Adrenal gland (tissue), 5 donors: Measurements from ENCODE around the gene LGALS9B.
"Not testable (repeated sequence)": the region's sequence is repeated elsewhere in the genome, so short reads cannot be mapped to it uniquely, and the experiment has no call there.

ENCODE experiments used
- CTCF ChIP-seq, 6 experiments: fragments of 450-650 bp in 4 of 6; fragments of 200-600 bp in 2 of 6; sonication (generic) in 1 of 6; IDR thresholded peaks; 1 replicate in 5 of 6; 2 replicates in 1 of 6; pipeline versions ENCODE4 v1.5.1 to v1.8.0; 2016 to 2021; ENCODE audit warnings: antibody characterized with exemption in 6 of 6, mild to moderate bottlenecking in 2 of 6, moderate library complexity in 1 of 6
- POLR2A ChIP-seq, 2 donors: fragments of 450-650 bp; IDR thresholded peaks; one replicate each; pipeline ENCODE4 v1.6.1; 2017; ENCODE audit warnings: antibody characterized with exemption in 2 of 2, mild to moderate bottlenecking in 2 of 2, moderate library complexity in 1 of 2
- donor health status: DM: no; HTN: no; CAD: no.

GRCh38 chr17:20474081-20474480 is 6.7 kb upstream of the LGALS9B start:
- TF ChIP-seq CTCF, POLR2A (IDR thresholded peaks at IDR 0.05): not testable (repeated sequence)
